GM20000 (cell line): ENCODE data around the gene RHBDD1.

ENCODE experiments used
- DNase-seq: peaks from one replicate; pipeline ENCODE4 v3.0.0; 2012; ENCODE audit warnings: low spot score
- CTCF ChIP-seq: IDR thresholded peaks from 2 replicates; pipeline ENCODE4 v1.5.1; 2012; ENCODE audit warnings: mild to moderate bottlenecking, control low read depth; ENCODE audit errors: extremely low read depth, missing control alignments

The RHBDD1 gene

GRCh38 chr2:226971770-226972169 lies 135.9 kb downstream of the RHBDD1 start:
- TF ChIP-seq CTCF, result no peak

GRCh38 chr2:226973816-226974215 lies 138.0 kb downstream of the RHBDD1 start:
- TF ChIP-seq CTCF, result no peak

More at GRCh38 chr2:226971770-226972169, 135.9 kb downstream of the RHBDD1 start:
- DNase-seq, result no peak

GRCh38 chr2:226977775-226978190 lies 141.9 kb downstream of the RHBDD1 start:
- no peak for DNase-seq
- no peak for TF ChIP-seq CTCF

More at GRCh38 chr2:226973816-226974215, 138.0 kb downstream of the RHBDD1 start:
- no peak for DNase-seq

- TF ChIP-seq CTCF, result no peak
- DNase-seq, result no peak
Observed at GRCh38 chr2:226978300-226978699, 142.4 kb downstream of the RHBDD1 start.

- no peak for DNase-seq
- TF ChIP-seq CTCF, result no peak
Observed at GRCh38 chr2:226979004-226979403, 143.2 kb downstream of the RHBDD1 start.

GRCh38 chr2:226981791-226982326 lies 146.0 kb downstream of the RHBDD1 start:
- TF ChIP-seq CTCF, result no peak
- no peak for DNase-seq

GRCh38 chr2:226983895-226984749 lies 148.3 kb downstream of the RHBDD1 start:
- DNase-seq, result no peak
- TF ChIP-seq CTCF, result no peak
